ENCODE data around the gene KCNIP4.

The KCNIP4 gene

DNA sequence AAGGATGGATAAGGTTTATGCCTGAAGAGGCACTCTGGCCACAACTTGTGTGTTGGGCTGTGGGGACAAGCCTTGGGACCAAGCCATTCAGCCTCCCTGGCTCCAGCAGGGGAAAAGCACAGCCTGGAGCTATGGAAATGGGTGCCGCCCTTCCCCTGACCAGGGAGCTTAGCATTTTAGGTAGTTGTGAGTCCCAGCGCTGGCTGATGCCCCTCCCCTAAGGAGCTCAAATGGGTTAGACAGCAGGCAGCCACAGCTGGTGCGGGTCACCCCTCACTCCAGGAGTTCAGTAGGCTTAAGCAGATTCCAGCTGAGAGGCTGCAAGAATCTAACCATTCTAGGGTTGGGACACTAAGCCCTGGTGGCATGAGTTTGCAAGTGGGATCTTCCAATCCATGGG lies 172.9 kb downstream of the KCNIP4 start:
- H3K27ac ChIP-seq: no peak overlapping the region
- DNase-seq (ENCODE audit: low spot score): no peak
- CTCF ChIA-PET: no interaction called here
- POLR2A ChIA-PET (ENCODE audit: low non-redundant PET): no interaction called here
- TF ChIP-seq, protein P1, sequence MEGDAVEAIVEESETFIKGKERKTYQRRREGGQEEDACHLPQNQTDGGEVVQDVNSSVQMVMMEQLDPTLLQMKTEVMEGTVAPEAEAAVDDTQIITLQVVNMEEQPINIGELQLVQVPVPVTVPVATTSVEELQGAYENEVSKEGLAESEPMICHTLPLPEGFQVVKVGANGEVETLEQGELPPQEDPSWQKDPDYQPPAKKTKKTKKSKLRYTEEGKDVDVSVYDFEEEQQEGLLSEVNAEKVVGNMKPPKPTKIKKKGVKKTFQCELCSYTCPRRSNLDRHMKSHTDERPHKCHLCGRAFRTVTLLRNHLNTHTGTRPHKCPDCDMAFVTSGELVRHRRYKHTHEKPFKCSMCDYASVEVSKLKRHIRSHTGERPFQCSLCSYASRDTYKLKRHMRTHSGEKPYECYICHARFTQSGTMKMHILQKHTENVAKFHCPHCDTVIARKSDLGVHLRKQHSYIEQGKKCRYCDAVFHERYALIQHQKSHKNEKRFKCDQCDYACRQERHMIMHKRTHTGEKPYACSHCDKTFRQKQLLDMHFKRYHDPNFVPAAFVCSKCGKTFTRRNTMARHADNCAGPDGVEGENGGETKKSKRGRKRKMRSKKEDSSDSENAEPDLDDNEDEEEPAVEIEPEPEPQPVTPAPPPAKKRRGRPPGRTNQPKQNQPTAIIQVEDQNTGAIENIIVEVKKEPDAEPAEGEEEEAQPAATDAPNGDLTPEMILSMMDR (conservative IDR thresholded peaks at IDR 0.05; ENCODE audit: low read depth): no peak

DNA sequence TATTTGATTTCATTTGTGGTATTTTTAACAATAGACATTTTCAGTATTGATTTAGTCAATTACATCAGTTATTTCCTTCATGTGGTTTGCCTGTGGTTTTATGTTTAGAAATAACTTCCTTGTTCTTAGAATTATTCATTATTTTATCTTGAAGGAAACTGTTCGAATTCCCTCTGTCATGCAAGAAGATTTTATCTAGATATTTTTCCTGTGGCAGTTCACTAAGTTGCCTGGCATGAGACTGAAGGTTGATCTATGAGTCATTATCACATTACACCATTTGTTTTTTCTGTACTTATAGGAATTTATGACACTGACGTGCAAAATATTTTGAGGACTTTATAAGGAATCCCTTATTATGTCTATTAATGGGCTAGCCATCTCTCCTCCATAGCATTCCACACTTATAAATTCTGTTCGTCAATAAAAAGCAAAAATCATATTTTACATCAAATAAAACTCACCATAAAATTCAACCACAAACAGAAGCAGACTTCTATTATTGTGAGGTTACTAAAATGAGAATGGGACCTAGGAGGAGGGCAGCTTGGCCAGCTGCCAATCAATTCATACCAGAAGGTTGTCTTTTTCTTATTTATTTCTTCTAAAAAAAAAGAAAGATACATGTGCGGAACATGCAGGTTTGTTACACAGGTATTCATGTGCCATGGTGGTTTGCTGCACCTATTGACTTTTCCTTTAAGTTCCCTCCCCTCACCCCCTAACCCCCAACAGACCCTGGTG lies 179.0 kb downstream of the KCNIP4 start:
- POLR2A ChIA-PET (ENCODE audit: low non-redundant PET): no interaction called here
- DNase-seq (ENCODE audit: low spot score): peak; percentile 38
- no peak overlapping the region for H3K27ac ChIP-seq
- TF ChIP-seq, protein P1 (conservative IDR thresholded peaks at IDR 0.05; ENCODE audit: low read depth): no peak
- CTCF ChIA-PET: interaction anchor here (0.6 to 0.7 kb wide), 2 partner anchors 243 to 994 kb away, joined by 3 to 7 read pairs; no protein-coding TSS in a partner anchor

DNA sequence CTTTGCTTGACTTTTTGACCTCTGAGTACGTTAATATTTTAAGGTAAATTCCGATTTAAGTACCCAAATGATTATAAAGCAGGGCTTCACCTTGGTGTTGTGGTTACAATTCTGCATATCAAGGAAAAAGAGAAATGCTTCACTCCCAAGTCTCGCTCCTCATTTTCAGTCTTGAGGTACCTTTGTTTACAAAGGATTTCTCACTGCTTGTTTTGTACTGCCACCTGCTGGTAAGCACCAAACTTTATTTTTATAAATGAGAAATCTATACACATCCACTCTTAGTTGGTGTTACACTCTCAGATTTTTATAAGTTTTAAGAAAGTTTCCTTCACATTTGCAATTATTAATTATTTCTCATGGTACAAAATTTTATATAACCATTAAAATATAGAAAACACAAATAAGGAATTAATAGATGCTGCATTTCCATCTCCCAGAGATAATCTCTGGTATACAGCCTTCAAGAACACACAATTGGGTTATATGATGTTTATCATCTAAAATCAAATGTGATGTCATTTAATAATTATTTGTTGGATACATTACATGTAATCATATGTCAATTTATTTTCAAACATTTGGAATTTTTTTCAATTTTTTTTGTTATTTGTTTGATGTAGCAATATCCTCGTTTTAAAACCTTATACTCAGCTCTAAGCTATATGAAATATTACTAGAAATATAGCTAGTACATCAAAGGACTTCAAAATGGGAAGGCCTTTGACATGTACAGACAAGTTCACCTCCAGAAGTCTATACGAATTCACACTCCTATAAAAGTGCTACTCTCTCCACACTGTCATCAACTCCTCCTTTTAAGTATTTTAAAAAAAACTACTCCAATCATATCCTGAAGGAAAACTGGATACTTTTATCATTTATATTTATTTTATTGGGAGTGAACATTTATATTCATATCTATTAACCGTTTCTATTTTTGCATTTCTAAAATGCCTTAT lies 179.9 kb downstream of the KCNIP4 start:
- TF ChIP-seq, protein P1 (conservative IDR thresholded peaks at IDR 0.05; ENCODE audit: low read depth): peak; percentile 75
- DNase-seq (ENCODE audit: low spot score): peak; percentile 29
- ChIA-PET CTCF (interaction anchor here (0.5 to 0.7 kb wide), 3 partner anchors 242 to 1571 kb away, joined by 3 to 7 read pairs (median 3); no protein-coding TSS in a partner anchor), POLR2A (ENCODE audit: low non-redundant PET) (no interaction called here)
- no peak overlapping the region for H3K27ac ChIP-seq

DNA sequence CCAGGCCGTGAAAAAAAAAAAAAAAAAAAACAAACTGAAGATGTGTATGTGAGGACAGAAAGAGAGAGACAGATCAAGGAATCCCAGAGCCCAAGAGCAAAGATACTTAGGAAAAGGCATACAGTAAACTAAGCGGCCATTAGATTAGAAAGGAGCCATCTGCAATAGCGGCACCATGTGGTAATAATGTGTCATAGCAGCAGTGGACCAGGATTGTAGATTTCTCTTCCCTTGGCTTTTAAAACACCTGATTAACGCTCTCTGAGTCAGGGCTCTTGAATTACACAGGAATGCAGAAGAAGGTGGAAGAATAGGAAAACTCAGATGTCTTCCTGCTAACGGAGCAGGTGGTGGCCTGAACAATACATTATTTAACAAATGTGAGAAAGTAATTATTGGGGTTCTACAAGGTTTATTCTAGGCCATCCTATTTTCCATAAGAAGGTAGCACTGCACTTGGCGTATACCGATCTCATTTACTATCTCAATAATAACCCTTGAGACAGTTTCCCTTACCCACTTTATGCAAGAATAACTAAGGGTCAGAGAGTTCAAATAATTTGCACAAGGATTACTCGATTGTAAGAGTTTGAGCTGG lies 182.7 kb downstream of the KCNIP4 start:
- POLR2A ChIA-PET (ENCODE audit: low non-redundant PET): no interaction called here
- no peak overlapping the region for H3K27ac ChIP-seq
- DNase-seq (ENCODE audit: low spot score): peak; percentile 64
- TF ChIP-seq, protein P1 (conservative IDR thresholded peaks at IDR 0.05; ENCODE audit: low read depth): peak; percentile 87
- CTCF ChIA-PET: interaction anchor here (0.6 to 1.1 kb wide), 7 partner anchors 90 to 904 kb away, joined by 3 to 8 read pairs (median 4); no protein-coding TSS in a partner anchor

DNA sequence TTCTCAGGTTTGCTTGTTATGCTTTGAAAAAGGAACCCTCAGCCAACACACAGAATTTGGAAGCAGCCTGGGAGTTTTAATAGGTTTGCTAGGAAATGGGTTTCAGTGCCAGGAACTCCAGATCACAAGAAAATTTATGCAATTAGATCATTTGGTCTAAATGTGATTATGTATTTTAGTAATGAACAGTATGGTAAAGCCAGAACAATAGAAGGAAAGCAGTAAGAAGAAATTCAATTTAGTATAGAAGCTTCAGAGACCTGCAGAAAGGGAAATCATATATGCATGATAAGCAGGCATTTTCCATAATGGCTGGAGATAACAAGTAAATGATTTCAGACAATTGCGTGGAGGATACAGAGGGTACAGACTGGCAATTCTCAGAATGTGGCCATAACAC lies 184.7 kb downstream of the KCNIP4 start:
- DNase-seq (ENCODE audit: low spot score): no peak
- CTCF ChIA-PET: no interaction called here
- TF ChIP-seq, protein P1 (conservative IDR thresholded peaks at IDR 0.05; ENCODE audit: low read depth): no peak
- H3K27ac ChIP-seq: no peak overlapping the region
- POLR2A ChIA-PET (ENCODE audit: low non-redundant PET): no interaction called here

DNA sequence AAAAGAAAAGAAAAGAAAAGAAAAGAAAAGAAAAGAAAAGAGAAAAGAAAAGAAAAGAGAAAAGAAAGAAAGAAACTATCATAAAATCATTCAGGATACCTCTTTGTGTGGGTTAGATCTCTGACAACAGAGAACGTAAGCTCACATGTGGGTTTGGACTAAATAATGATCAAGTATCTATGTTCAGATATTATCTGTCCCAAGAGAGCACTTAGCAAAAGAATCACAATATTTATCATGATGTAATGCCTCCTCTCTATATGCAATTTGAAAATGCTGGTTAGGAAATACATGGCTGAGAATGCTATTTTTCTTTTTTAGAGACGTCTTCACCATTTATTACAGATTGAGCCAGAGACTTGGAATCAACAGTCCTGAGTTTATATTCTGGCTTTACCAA lies 191.3 kb downstream of the KCNIP4 start:
- DNase-seq (ENCODE audit: low spot score): no peak
- ChIA-PET CTCF (no interaction called here), POLR2A (ENCODE audit: low non-redundant PET) (no interaction called here)
- TF ChIP-seq, protein P1 (conservative IDR thresholded peaks at IDR 0.05; ENCODE audit: low read depth): no peak
- no peak overlapping the region for H3K27ac ChIP-seq
